GM21526 (cell line): Measurements from ENCODE around the gene TREH.
"Not testable (repeated sequence)": the region's sequence is repeated elsewhere in the genome, so short reads cannot be mapped to it uniquely, and the experiment has no call there.

ENCODE experiments used
- ATAC-seq: cut with Tn5 transposase; IDR thresholded peaks from one replicate; pipeline ENCODE4 v1.9.1; 2021; ENCODE audit warnings: moderate library complexity; ENCODE audit not compliant: unreplicated experiment, low FRiP score

Gene TREH, protein sequence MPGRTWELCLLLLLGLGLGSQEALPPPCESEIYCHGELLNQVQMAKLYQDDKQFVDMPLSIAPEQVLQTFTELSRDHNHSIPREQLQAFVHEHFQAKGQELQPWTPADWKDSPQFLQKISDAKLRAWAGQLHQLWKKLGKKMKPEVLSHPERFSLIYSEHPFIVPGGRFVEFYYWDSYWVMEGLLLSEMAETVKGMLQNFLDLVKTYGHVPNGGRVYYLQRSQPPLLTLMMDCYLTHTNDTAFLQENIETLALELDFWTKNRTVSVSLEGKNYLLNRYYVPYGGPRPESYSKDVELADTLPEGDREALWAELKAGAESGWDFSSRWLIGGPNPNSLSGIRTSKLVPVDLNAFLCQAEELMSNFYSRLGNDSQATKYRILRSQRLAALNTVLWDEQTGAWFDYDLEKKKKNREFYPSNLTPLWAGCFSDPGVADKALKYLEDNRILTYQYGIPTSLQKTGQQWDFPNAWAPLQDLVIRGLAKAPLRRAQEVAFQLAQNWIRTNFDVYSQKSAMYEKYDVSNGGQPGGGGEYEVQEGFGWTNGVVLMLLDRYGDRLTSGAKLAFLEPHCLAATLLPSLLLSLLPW

DNA sequence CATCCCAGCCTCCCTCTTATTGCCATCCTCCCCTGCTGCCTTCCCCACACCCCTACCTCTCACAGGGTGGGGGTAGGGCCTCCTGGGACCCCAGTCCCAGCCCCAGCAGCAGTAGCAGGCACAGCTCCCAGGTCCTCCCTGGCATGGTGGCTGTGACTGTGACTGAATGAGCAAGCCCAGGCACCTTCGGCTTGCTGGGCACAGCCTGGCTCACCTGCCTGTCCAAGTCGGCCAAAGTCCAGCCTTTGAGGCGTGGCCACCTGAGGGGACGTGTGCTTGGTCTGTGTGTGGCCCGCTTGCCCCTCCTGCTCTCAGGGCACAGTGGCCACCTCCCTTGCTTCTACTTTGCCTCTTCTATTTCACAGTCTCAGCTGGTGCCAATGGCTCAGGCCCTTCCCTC, at the start of gene TREH:
Gene TREH (minus strand): TSS at position 168 of the 400 bp plus-strand sequence. CDS start 23 bp downstream, at position 145.
- ATAC-seq, result no peak

DNA sequence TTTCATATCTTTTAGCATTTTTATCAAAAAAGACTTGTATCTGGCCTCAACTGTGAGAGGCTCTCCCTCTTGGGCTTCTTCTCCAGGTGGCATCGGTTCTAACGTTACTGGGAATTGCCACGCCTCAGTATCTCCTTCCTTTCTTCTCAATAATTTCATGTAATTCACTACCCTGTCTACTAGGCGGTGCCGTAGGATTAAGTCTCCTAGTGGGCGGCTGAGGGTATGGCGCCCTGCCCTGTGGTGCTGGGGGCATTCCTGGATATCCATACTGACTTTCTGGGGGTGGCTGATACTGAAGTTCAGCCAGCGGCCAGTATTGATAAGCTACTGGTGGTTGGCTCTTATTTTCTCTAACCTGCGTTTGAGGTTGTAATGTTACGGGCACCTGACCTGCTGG, 48.7 kb upstream of the TREH start:
- not testable (repeated sequence) for ATAC-seq

DNA sequence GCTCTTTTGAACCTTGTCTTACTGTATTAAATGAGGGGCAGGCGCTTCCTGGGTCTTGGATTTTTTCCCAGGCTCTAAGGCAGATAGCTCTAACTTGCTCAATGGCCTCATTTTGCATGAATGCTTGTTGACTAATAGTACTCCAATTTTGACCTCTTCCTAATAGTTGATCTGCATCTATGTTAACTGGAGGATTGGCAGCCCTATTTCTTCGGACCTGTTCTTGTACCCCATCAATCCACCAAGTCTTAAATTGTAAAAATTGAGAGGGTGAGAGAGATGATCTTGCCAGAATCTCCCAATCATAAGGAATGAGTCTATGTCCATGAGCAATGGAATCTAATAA, 48.2 kb upstream of the TREH start:
- not testable (repeated sequence) for ATAC-seq

DNA sequence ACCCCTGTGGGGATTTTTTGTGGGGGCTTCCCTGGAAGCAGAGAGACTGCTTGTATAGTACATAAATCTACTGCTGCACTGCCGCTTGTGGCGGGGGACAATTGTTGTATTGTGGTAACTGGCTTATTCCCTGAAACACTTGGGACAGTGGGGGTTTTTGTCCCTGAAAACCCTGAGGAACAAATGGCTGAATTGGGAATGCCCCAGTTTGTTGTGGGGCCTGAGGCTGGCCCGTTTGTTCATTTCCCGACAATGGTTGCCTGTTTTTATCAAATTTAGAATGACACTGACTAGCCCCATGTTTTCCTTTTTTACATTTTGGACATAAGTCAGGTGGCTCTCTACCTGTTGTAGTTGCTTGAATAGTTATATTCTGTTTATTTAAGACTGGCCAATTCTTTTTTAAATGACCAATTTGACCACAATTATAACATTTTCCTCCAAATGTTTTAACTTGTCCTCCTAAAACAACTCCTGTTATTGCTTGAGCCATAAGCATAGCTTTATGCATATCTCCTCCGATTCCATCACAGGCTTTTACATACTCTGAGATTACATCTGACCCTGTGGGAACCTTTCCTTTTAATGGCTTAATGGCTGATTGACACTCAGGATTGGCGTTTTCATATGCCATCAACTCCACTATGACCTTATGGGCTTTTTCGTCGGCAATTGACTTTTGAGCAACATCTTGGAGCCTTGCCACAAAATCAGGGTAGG, 47.7 kb upstream of the TREH start:
- not testable (repeated sequence) for ATAC-seq

DNA sequence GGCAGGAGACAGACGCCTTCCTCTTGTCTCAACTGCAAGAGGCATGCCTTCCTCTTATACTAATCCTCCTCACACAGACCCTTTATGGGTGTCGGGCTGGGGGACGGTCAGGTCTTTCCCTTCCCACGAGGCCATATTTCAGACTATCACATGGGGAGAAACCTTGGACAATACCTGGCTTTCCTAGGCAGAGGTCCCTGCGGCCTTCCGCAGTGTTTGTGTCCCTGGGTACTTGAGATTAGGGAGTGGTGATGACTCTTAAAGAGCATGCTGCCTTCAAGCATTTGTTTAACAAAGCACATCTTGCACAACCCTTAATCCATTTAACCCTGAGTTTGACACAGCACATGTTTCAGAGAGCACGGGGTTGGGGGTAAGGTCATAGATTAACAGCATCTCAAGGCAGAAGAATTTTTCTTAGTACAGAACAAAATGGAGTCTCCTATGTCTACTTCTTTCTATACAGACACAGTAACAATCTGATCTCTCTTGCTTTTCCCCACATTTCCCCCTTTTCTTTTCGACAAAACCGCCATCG, 42.1 kb upstream of the TREH start:
- not testable (repeated sequence) for ATAC-seq

DNA sequence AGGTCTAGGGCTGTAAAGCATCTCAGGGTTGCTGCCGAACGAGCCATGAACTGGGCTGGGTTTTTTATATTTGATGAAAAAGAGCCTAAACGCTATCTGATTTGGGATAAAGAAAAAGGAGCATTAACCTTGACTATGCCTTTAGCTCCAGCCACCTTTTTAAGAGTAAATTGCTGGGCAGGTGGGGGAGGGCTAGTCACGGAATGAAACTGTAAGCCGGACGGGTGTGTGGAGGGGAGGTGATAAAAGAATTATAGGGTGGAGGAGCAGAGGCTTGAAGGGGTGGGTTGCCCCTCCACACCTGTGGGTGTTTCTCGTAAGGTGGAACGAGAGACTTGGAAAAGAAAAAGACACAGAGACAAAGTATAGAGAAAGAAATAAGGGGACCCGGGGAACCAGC, 41.3 kb upstream of the TREH start:
- not testable (repeated sequence) for ATAC-seq

DNA sequence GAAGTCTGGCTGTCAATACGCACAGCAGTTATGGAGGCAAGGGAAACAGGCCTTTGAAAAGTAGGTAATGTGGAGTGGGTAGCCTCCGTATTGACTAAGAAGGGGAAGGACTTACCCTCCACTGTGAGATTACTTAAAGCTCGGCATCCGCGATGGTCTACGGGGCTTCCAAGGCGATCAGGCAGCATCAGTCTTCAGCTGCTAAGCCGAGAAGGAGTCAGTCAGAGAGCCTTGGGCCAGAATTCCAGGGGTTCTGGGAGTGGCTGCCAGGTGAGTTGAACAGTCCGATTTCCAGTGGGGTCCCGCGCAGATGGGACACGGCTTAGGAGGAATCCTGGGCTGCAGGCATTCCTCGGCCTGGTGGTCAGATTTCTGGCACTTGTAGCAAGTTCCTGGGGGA, 40.6 kb upstream of the TREH start:
- ATAC-seq, result not testable (repeated sequence)

DNA sequence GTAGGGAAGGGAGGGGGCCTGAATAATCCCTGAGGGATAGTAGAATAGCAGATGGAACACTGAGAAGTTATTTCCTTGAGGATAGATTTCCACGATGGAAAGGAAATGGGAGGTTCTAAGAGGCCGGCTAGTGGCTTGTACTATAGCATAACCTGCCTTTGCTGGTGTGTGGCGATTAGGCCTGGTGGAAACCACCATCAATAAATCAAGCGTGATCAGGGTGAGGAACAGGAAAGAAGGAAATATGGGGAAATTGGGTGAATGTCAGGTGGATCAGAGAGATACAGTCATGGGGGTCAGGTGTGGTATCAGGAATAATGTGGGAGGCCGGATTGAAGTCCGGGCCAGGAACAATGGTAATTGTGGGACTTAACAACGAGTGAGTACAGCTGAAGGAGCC, 39.1 kb upstream of the TREH start:
- not testable (repeated sequence) for ATAC-seq

DNA sequence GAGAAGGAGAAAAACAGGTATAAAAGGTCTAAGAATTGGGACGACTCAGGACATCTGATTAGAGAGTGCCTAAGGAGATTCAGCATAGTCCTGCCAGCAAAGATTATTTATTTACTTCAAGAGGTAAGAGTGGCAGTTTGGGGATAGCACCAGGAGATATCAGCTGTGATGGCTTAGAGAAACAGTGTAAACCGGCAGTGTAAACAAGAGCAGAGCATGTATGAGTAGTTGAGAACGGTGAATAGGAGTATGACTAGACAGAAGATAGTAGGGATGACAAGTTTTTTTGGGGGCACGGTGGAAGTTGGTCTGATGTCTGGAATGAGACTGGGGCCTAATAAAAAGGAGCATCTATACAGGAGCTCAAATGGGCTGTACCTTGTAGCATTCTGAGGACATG, 38.3 kb upstream of the TREH start:
- ATAC-seq, result not testable (repeated sequence)

DNA sequence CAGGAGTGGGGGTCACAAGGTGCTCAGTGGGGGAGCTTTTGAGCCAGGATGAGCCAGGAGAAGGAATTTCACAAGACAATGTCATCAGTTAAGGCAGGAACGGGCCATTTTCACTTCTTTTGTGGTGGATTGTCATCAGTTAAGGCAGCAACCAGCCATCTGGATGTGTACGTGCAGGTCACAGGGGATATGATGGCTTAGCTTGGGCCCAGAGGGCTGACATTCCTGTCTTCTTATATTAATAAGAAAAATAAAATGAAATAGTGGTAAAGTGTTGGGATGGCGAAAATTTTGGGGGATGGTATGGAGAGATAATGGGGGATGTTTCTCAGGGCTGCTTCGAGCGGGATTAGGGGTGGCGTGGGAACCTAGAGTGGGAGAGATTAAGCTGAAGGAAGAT, 37.8 kb upstream of the TREH start:
- not testable (repeated sequence) for ATAC-seq

DNA sequence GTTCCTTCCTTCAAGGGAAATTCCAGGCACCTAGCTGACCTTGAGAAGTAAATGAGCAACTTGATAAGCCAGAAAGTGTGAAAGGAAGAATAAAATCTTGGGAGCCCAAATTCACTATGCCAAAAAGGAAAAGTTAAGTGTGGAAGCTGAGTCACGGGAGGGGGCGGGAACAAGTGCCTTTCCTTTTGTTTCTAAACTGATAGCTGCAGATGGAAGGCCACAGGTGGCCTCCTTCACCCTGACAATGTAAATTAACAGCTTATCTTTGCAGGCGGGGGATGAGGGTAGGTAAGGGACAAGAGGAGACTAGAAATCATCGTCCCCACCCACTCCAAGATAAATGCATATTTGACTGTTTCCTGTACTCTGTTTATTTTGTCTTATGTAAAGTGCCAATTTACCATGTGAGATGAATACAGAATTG, 36.4 kb upstream of the TREH start:
- ATAC-seq, result no peak

DNA sequence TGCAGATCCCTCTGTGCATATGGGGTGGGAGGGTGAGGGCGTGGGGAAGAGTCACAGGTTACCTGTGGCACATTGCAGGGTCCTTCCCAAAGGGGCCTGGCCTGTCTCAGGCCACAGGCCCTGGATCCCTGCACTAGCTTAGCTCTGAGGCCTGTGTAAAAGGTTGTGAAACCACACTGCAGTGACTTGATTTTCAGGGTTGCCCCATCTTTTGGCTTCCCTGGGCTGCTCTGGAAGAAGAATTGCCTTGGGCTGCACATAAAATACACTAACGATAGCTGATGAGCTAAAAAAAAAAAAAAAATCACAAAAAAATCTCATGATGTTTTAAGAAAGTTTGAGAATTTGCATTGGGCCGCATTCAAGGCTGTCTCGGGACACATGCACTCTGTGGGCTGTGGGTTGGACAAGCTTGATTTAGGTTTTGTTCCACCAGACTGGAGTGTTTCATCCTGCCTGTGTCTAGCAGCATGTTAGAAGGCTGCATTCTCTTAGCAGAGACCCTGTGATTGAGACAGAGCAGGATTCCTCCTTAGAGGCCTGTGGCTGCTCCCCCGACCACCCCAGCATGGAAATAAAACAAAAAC, 35.9 kb upstream of the TREH start:
- no peak for ATAC-seq

DNA sequence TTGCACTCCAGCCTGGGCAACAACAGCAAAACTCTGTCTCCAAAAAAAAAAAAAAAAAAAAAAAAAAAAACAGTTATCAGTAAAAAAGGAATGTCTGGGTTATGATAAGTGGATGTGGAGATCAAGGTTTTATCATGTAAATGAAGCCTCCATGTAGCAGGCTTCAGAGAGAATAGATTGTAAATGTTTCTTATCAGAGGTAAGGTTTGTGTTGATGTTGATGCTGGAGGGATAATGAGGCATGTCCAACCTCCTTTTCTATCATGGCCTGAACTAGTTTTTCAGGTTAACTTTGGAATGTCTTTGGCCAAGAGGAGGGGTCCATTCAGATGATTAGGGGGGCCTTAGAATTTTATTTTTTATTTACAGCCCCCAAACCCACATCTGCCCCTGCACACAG, 35.4 kb upstream of the TREH start:
- ATAC-seq, result no peak

DNA sequence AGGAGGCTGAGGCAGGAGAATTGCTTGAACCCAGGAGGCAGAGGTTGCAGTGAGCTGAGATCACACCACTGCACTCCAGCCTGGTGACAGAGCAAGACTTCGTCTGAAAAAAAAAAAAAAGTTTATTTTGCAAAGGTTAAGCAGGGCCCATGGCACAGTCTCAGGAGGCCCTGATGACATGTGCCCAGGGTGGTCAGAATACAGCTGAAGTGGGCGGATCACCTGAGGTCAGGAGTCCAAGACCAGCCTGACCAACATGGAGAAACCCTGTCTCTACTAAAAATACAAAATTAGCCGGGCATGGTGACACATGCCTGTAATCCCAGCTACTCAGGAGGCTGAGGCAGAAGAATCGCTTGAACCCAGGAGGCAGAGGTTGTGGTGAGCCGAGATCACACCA, 35.0 kb upstream of the TREH start:
- ATAC-seq, result not testable (repeated sequence)

DNA sequence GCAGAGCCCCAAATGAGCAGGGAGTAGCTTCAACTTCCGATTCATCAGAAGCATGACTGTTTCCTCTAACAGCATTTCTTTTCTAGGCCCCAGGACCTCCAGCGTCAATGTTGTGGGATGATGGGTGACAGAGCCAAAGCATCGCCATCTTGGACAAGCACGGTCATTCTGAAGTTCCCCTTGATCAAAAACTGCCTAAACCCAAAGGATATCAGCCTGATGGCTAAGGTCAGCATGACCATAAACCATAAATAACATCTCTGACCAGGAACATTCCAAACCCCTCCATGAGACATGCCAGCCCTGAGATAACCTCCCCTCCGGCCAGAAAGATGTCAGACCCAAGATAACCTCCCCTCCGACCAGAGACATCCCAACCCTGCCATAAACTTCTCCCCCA, 28.8 kb upstream of the TREH start:
- no peak for ATAC-seq

DNA sequence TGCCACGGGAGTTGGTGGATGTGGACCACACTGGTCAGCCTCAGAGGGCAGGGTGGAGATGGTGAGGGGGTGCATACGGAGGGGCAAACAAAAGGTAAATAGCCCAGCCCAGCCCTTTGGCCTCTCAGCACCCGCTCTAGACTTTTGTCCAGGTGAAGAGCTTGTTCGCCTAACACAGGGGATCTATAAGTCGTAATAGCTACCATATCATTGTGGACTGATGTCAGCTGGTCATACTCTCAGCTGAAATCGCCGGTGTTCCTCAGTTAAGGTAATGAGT, 27.0 kb upstream of the TREH start:
- no peak for ATAC-seq

DNA sequence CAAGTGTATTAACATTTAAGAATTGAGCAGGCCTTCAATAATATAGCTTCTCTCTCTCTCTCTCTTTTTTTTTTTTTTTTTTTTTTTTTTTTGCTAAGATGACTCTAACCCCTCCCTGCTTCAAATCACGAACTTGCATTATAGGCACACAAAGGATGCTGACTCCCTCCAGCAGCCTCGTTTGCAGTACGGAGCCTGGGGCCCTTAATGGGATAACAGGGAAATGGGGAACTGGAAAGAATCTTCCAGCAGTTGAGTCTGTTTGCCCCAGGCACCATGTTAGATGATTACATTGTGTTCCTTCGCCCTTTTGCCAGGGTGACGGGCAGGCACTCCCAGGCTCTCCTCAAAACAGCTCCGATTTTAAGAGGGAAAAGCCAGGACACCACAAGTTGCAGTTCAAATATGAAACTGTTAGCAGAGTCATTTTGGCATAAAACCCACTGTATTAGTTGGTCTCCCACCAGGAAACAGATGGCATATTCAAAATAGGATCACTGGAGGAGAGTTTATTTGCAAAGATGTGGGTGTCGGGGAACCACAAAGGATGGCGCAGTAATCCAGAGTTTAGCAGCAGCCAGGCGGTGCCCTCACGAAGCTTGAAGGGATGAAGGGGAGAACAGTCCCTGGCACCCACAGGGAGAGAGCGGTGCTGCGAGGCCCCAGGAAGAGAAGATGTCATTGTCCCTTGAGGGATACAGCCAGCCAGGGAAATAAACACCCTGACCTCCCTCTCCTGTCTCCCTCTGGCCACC, 26.5 kb upstream of the TREH start:
- no peak for ATAC-seq

DNA sequence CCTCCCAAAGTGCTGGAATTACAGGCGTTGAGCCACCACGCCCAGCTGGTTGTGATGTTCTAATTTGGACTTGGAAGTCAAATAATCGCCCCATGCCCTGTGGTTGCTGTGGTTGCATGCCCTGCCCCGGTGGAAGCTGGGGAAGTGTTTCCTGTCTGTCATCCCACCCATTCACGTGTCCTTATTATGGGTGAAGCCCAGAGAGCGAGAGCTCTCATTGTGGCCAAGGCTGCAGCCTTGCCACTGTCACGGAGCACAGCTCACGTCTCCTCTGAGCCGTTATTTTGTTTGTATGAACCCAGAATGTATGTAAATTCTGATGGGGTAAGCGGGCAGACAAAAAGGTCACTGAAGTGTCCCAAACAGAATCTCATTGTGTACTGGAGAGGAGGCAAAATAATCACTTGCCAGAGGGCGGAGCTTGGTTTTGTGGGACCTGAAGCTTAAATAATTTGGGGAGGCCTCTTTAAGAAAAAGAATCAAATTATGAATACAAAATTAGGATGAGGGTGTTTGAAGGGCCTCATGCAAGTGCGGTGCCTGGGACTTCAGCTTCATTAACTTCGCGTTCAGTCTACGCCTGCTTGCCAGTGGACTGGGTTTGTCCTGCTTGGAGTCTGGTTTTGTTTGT, 25.8 kb upstream of the TREH start:
- ATAC-seq, result no peak

DNA sequence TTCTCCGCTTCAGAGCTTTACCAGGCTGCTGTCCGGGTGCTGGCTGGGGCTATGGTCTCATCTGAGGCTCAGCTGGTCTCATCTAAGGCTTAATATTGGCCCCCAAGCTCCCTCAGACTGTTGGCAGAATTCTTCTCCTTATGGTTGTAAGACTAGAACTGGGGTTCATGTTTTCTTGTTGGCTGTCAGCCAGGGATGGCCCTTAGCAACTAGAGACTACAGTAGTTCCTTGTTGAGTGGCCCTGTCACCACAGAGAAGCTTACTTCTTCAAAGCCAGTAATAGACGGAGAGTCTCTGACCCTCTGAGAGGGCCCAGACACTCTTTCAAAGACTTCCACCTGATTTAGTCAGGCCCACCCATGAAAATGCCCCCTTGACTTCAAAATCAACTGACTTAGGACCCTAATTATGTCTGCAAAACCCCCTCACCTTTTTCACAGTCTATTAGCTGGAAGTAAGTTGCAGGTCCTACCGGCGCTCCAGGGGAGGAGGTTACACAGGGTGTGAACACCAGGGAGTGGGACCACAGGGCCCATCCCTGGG, 24.2 kb upstream of the TREH start:
- no peak for ATAC-seq
